Measurements from ENCODE around the gene LGR5.

Gene LGR5

DNA sequence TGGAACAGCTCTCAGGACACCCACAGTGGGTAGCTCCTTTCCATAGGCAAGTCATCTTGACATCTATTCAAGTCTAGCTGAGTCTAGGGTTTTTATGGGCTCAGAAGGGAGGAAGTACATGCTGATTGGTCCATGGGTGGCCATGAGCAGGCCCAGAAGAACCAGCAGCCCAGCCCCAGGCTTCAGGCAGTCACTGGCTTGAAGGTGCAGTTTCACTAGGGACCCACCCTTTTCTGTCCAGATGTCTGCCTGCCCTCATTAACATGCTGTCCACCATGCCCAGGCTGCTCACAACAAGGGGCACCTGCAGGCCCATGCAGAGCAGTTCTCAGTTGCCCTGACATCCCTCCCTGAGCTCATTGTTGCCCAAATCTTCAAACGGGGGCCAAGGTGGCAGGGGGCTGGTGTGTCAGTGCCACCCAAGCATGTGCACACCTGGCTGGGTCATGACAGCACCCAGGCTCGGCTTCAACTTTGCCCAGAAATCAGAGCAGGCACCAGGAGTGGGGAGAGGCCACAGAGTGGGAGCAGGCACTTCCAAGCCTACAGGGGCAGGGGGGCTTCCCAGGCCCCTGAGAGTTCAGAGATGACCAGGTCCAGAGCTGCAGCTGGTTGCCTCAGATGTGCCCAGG is 18.7 kb upstream of the LGR5 start:
- DNase-seq, result no peak
- TF ChIP-seq GATA1 (IDR thresholded peaks at IDR 0.05; ENCODE audit: low read depth, low read length) (no peak), POLR2A (IDR thresholded peaks at IDR 0.05; ENCODE audit: low read length) (no peak)

GRCh38 chr12:71425568-71426299 is 13.9 kb upstream of the LGR5 start:
- no peak for TF ChIP-seq POLR2A (IDR thresholded peaks at IDR 0.05; ENCODE audit: low read length)
- no peak for TF ChIP-seq GATA1 (IDR thresholded peaks at IDR 0.05; ENCODE audit: low read depth, low read length)

DNA sequence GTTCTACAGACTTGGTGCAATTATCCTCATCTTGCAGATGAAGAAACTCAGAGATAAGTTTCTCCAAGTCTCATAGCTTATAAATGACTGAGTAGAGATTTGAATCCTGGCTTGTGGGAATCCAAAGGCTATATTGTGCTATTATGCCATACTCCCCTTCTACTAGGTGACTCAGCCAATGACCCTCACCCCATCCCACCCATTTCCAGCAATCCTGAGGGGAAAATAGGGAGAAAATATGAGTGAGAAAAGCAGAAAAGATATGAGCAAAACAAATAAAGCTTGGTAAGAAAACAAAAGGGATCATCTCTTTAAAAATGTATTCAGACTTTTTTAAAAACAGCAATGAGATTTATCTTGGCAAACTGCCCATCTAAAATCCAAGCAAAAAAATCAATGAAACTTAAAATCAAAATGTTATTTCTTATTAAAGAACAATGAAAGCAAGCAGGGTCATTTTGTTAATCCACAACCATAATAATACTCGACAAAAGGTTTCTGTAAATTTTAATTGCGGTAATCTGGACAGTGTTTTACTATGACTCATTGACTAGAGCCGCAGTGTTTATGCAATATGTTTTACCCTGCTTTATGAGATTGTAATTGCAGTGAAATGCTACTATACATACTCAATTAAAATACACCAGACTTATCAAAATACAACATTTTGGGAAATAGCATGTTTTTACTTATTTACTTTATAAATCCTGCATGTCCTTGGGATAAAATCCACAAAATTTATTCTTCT is 13.1 kb upstream of the LGR5 start:
- TF ChIP-seq POLR2A (IDR thresholded peaks at IDR 0.05; ENCODE audit: low read length) (no peak), GATA1 (IDR thresholded peaks at IDR 0.05; ENCODE audit: low read depth, low read length) (no peak)
- DNase-seq, result no peak

More at GRCh38 chr12:71425568-71426299, 13.9 kb upstream of the LGR5 start:
- no peak for DNase-seq

DNA sequence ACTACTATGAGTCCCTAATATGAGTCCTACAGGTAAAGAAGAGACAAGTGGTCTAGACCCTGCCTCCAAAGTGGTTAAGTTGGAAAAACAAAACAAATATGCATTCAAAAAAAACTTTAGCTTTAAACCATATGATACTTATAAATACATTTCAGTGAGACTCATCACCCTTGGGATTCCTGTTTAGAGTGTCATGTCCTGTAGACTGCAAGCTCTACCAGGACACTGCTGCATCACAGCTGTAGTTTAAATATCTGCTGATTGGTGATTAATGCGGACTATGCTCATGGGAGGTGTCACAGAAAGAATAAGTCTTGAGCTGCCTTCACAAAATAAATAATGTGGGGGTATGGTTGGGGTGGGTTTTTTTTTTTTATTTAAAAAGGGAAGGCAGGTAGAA is 8.8 kb upstream of the LGR5 start:
- no peak for TF ChIP-seq POLR2A (IDR thresholded peaks at IDR 0.05; ENCODE audit: low read length)
- TF ChIP-seq GATA1 (IDR thresholded peaks at IDR 0.05; ENCODE audit: low read depth, low read length), result no peak
- DNase-seq, result no peak

GRCh38 chr12:71431991-71432390 is 7.6 kb upstream of the LGR5 start:
- DNase-seq, result no peak
- TF ChIP-seq POLR2A (IDR thresholded peaks at IDR 0.05; ENCODE audit: low read length) (no peak), GATA1 (IDR thresholded peaks at IDR 0.05; ENCODE audit: low read depth, low read length) (no peak)

DNA sequence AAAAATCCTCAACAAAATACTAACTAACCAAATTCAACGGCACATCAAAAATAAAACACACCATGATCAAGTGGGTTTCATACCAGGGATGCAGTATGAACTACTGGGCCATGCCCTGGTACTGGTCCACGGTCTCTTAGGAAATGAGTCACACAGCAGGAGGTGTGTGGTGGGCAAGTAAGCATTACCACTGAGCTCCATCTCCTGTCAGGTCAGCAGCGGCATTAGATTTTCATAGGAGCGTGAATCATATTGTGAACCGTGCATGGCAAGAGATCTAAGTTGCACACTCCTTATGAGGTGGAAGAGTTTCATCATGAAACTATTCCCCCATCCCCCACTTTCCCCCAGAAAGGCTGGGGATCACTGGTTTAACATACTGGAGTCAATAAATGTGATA is 6.7 kb upstream of the LGR5 start:
- DNase-seq, result no peak
- TF ChIP-seq POLR2A (IDR thresholded peaks at IDR 0.05; ENCODE audit: low read length), result no peak
- no peak for TF ChIP-seq GATA1 (IDR thresholded peaks at IDR 0.05; ENCODE audit: low read depth, low read length)

GRCh38 chr12:71436696-71437095 is 2.9 kb upstream of the LGR5 start:
- no peak for DNase-seq
- no peak for TF ChIP-seq POLR2A (IDR thresholded peaks at IDR 0.05; ENCODE audit: low read length)
- no peak for TF ChIP-seq GATA1 (IDR thresholded peaks at IDR 0.05; ENCODE audit: low read depth, low read length)

DNA sequence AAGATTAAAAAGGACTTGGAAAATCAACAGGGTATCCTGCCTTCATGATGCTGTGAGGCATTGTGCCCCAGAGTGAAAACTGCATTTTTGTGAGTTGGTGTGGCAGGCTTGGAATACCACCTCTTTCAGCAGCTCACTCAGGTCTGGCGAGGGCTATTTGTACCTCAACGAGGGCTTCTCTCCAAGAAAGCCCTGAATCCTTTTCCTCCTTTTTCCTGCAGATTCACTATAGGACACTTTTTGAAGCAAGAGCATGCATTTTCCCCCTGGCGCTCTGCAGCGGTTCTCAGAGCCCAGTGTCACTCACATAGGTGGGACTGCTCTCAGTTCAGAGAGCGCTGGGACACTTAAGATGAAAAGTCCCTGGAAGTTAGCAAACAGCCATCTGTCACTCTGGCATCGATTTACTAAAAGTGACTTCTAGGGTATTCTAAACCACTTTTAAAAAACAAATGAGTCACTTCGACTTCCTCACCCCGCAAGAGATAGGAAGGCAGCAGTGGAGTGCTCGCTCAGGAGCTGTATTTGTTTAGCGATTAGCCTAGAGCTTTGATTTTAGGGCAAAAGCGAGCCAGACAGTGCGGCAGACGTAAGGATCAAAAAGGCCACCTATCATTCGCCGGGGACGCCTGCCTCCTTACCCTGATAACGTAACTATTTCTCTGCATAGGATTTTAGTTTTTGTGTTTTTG is 782 bp upstream of the LGR5 start:
- no peak for DNase-seq
- TF ChIP-seq POLR2A (IDR thresholded peaks at IDR 0.05; ENCODE audit: low read length), result no peak

DNA sequence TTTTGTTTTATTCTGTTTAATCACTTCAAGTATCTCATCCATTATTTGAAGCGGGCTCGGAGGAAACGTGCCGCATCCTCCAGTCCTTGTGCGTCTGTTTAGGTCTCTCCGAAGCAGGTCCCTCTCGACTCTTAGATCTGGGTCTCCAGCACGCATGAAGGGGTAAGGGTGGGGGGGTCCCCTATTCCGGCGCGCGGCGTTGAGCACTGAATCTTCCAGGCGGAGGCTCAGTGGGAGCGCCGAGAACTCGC is 311 bp upstream of the LGR5 start:
- no peak for TF ChIP-seq GATA1 (IDR thresholded peaks at IDR 0.05; ENCODE audit: low read depth, low read length)
- TF ChIP-seq POLR2A (IDR thresholded peaks at IDR 0.05; ENCODE audit: low read length), result no peak
- DNase-seq, result no peak

GRCh38 chr12:71440345-71440762 is 756 bp downstream of the LGR5 start:
- TF ChIP-seq POLR2A (IDR thresholded peaks at IDR 0.05; ENCODE audit: low read length) (no peak), GATA1 (IDR thresholded peaks at IDR 0.05; ENCODE audit: low read depth, low read length) (no peak)
- no peak for DNase-seq

- no peak for TF ChIP-seq POLR2A (IDR thresholded peaks at IDR 0.05; ENCODE audit: low read length)
- TF ChIP-seq GATA1 (IDR thresholded peaks at IDR 0.05; ENCODE audit: low read depth, low read length), result no peak
- DNase-seq, result peak in 1 of 2 experiments; percentile 13
These were observed 1.5 kb downstream of the LGR5 start for GRCh38 chr12:71440763-71441748.

DNA sequence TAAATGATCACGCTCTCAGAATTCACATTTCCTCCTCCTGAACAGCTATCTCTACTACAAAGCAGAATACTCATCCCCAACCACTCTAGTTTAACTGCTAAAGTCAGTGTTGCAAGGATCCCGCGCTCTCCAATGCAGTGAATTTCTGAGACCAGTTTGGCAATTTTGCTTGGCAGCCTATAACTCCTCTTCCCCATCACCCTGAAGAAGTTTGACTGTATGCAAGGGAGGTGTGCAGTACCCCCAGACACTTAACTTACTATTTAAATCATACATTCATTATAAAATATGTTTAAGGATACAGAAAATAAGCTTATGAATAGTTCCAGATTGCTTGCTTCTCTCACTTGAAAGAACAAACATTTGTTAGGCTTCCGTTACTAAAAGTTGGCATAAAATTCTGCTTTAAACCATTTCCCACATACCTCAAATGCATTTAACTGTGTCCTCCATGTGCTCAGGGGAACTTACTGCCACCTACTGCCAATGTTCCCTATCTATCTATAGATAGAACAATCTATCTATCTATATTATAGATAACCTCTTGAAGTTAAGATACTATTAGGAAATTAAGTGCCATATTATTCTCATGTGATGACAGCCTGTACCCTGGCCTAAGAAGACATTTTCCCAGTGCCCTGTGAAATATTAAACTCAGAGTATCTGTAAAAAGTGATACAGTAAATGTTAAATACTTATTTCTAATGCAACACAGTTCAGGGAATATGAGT is 2.4 kb downstream of the LGR5 start:
- DNase-seq, result no peak
- TF ChIP-seq POLR2A (IDR thresholded peaks at IDR 0.05; ENCODE audit: low read length) (no peak), GATA1 (IDR thresholded peaks at IDR 0.05; ENCODE audit: low read depth, low read length) (no peak)

DNA sequence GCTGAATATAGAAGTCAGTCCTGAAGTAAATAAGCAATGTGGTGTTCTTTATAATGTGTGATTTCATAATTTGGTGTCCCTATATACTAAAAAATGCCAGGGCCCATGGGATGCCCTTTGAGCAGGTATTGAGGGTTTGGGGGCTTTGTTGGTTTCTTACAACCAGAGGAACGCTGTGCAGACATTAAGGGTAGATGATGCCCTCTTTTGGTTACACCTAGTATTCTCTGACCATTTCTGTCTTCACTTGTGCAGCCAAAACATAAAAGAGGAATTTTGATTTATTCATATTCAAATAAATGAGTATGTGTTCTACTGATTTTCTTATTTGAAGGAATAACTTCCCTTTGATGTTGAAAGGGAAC is 3.0 kb downstream of the LGR5 start:
- TF ChIP-seq GATA1 (IDR thresholded peaks at IDR 0.05; ENCODE audit: low read depth, low read length), result no peak
- TF ChIP-seq POLR2A (IDR thresholded peaks at IDR 0.05; ENCODE audit: low read length), result no peak
- no peak for DNase-seq

All from erythroblast (primary cell).